GM21723 (cell line): ENCODE data around the gene ANKRD23.

Experiments
- ATAC-seq: cut with Tn5 transposase; IDR thresholded peaks from one replicate; pipeline ENCODE4 v1.9.1; 2021; ENCODE audit warnings: mild to moderate bottlenecking, moderate library complexity; ENCODE audit not compliant: unreplicated experiment

ANKRD23 gene

DNA sequence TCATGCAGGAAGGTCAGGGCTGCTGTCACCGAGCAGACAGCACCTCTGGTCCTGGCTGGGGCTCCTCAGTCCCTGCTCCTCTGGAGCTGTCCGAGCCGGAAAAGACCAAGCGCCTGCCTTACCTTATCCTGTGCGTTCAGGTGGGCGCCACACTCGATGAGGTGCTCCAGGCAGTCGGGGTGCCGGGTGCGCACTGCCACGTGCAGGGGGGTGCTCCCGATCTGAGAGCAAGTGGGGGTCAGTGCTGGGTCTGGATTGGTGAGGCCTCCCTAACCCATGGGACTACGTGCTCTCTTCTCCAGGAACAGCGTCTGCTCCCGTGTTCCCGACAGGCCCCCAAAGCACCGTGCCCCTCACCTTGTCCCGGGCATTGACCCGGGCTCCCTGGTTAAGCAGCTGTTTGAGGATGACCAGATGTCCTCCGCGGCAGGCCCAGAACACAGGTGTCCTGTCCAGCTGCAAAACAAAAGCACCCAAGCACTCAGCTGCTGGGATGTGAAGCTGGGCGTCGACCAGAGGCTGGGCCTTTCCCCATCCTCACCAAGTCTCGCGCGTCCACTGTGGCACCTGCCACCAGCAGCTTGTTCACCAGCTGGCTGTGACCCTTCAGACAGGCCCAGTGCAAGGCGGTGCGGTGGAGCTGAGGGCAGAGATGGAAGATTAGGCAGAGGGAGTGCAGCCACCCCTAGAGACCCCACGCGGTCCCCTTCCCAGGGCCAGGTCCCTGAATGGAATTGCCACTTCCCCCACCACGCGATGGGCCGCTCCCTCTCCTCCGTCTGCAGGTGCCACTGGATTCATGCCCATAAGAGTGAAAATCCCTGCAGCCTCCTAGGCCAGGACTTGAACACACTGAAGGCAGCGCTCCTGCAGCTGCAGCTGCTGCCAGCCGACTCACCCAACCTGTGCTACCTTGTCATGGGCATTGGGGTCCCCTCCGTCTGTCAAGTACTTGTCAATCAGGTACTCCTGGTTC lies 3.7 kb downstream of the ANKRD23 start:
- ATAC-seq, result no peak

DNA sequence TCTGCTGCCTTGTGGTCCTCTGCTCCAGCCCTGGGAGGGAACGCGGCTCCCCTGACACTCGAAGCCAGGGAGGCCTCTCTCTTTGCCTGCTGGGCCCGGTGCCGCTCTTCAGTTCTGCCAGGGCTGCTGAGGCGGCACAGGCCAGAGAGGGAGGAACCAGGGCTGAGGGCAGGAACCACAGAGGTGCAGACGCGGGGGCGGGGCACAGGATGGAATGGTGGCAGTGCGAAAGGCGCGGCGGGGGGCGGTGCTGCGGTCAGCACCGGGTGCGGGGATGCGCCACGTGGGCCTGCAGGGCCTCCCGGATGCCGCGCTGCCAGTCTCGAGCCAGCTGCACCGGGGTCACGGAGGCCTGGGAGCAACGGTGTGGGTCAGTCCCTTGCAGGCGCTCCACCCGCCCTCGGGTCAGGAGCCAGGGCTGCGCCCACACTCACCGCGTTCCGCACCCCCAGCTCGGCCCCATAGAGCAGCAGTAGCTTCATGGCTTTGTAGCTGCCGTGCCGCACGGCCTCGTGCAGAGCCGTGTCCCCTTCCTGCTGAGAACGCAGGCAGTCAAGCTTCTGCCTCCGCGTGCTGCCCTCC lies 4.4 kb downstream of the ANKRD23 start:
- peak; percentile 68 for ATAC-seq

DNA sequence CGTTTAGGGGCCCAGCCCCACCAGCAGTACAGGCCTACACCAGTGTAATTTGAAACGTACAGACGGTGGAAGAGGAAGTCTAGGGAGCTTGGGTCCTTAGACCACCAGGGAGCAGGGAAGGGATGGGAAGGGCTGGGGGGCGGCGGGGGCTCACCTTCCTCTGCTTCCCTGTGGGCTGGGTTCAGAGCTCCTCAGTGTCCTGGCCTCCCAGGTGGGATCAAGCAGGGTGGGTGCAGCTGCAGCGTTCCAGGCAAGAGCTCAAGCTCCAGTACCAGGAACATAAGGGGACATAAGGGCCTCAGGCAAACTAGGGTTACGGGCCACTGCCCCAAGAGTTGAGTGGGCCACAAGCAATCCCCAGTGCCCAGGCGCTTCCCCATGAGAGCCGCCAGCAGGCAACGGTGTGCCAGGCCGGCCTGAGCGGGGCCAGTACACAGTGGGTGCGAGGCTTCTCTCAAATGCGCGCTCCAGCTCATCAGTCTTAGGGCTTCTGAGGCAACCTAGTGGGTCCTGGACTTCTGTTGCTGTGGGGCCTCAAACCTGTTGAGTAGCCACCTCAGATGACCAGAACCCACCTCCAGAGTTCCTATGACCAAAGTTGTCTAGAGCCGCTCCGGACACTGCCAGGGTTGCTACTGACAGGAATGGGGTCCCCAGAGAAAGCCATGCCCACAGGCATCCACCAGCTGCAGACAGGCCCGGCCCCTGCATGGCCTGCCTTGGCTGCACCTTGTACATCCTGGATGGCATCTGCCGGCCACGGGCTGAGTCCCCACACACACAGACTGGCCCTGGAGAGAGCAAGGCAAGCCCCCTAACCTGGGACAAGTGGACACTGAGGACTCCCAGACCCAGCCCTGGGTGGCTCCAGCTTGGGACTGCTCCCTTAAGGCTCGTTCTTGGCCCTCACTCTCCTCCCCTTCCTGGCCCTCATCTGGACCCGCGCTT lies 5.2 kb downstream of the ANKRD23 start:
- peak; percentile 18 for ATAC-seq

DNA sequence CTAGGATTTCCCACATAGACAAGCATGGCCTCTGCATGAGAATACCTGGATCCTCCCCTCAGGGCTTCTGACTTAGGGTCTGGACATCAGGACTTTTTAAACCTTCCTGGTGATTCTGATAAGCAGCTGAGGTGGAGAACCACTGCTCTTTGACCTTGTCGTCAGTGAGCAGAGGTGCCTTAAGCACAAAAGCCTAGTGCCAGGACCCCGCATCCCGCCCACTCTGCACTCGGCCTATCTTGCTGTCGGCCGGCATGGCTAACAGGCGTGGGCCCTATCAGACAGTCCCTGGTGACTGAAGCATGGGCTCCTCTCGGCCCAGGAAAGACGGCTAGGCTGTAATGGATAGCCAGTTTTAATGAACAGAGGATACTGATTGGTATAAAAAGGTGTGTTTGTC lies 6.2 kb downstream of the ANKRD23 start:
- ATAC-seq, result no peak

DNA sequence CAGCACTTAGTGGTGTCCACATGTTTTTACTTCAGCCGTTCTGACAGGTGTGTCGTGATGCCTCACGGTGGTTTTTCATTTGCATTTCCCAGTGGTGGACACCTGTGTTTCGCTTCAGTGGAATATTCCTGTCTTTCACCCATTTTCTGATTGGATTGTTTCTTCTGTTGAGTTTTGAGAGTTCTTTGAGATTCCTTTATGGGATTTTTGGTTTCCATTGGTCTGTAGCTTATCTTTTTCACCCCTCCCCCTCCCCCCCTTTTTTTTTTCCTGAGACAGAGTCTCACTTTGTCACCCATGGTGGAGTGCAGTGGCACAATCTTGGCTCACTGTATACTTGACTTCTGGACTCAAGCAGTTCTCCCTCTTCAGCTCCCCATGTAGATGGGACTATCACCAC lies 8.0 kb downstream of the ANKRD23 start:
- no peak for ATAC-seq

DNA sequence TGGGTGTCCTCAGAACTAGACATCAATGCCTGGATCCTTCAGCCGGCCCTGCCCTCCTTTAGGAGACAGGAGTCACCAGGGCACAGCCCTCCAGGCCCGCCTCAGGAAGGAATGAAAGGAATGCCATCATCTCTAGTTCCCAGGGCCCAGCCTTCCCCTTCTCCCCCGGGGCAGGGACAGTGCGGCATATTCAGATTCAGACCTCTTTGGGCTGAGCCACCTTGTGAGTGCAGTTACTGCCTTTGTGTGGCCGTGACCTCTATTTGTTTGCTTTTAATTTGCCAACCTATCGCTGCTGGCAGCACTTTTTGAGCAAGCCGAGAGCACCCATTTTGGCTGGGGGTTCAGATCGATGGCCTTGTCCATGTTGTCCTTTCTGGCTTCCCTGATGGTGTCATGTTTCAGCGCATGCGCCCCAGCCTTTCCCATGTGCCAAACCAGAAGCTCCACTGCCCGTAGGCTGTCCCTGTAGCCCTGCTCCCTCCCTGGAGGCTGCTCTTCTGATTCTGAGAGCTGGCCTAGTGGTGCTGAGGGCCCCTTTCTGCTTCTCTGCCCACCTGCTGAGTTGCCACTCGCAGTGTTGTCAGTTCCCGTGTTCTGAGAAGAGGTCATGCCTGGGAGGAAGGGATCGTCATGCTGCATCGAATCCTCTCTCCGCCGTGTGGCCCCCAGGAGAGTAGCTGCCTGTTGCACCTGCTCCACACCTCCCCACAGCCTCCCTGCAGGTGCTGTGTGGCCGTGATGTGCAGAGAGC lies 10.9 kb downstream of the ANKRD23 start:
- ATAC-seq, result no peak

DNA sequence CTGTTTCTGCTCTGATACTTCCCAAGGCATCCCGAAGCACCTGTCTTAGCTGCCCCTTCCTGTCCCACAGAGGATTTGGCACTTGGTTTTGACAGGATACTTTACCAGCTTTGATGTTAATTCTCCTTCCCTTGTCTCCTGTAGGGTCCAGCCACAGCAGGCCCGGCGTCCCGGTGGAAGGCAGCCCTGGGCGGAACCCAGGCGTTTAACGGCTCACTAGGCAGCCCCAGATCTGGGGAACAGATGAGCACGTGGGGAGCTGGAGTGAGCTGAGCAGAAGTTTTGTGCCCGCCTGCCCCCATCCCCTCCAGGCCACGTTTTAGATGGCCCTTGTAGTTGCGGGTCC lies 11.4 kb downstream of the ANKRD23 start:
- no peak for ATAC-seq

DNA sequence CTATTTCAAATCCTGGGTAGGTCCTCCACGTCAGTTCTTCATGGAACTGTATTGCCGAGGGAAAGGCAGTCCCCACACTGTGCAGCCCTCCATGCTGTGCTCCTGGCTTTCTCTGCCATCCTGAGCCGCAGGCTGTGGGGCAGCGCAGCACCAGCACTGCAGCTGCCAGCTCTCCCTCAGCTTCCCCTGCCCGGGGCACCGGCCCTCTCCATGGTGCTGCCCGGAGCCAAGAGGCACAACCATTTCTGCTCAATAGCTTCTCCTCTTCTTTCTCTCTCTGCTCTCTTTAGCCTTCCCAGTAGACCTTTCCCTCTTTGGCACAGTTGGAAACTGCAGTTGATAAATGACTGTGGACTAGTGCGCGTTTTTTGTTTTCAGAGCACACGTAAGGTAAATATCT lies 12.1 kb downstream of the ANKRD23 start:
- no peak for ATAC-seq

DNA sequence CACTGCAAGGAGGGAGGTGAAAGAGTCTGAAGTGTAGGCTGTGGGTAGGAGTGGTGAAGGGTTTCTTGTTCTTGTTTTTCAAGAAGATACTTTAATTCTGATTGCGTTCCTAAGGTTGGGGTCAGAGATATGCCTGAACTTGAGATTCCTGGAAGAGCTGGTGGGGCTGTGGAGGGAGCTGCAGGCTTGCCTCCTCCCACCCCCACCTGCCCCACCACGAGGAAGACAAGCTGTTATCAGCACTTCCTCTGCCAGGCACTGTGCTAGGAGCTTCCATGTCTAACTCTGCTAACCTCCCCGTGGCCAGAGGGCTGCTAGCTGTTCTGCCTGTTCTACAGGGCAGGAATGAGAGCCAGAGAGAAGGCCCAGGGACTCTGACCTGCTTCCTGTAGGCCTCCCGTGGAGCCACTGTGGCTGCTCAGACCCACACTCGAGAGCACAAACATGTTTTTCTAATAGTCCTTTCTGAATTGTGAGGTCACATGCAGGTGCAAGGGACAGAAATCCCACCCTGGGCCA lies 13.7 kb downstream of the ANKRD23 start:
- no peak for ATAC-seq

DNA sequence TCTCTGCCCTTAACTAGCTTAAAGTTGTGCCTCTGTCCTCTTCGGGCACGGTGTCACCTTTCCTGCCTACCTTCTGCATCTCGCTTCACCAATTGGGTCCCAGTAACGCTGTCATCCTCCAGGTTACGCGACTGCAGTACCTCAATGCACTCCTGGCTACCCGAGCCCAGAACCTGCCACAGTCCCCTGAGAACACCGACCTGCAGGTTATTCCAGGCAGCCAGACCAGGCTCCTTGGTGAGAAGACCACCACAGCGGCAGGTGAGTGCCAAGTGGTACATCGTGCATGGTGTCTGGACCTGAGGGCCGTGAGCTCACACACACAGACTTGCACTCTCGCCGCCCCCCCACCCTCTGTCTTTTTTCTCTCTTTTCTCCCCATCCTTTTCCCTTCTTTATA lies 14.9 kb downstream of the ANKRD23 start:
- ATAC-seq, result no peak

DNA sequence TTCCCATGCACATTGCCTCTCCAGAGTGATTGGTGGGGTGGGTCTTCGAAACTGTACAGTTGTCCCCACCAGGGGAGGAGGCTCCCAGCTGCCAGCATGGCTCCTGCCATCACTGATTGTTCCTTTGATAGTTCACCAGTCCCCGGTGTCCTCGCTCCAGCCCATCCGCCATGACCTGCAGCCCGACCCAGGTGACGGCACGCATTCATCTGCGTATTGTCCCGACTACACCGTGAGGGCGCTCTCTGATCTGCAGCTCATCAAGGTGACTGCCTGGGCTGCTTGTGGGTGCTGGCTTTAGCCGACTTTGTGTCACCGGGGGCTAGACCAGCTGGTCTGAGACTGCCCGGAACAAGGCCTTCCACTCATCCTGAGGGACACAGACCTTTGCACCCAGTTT lies 15.4 kb downstream of the ANKRD23 start:
- ATAC-seq, result no peak

DNA sequence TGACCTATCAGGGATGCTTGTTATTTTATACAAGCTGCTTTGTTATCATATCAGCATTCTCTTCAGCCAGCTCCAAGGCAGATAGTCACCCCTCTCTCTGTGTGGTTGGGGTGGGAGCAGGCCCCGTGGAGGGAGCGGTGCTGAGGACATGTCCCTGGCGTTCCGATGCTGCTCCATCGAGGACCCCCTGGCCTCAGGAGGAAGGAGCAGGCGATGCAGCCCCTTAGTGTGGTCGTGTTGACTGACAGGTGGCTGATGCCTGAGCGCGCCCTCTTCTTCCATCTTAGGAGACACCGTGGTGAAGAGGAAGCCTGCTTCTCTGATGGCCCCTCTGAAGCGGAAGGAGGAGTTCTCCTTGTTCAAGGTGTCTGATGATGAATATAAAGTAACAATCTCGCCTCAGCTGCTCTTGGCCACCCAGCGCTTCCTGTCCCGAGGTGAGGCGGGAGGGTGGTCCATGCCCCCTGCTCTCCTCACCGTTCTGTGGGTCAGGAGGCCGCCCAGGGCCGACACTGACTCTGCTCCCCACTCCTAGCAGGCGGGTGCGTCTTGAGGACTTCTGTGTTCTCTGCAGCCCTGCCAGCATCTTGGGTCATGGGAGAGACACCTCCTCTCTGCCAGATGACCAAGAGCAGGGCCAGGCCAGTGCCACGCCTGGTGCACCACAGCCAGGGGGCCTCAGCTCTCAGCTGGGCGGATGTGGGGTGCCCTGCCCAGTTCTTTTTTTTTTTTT lies 17.1 kb downstream of the ANKRD23 start:
- ATAC-seq, result no peak

DNA sequence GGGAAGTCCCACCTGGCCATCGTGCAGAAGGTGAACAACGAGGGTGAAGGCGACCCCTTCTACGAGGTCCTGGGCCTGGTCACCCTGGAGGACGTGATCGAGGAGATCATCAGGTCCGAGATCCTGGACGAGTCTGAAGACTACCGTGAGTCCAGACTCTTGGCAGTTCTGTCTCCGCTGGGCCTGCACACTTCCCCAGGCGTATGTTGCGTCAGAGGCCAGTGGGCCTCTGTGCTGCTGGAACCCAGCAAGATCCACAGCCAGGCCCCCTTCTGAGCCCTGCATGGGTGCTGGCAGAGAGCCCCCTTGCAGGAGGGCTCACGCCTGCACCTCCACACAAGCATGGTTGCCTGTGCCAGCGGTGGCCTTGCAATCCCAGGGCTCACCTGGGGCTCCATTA lies 18.8 kb downstream of the ANKRD23 start:
- ATAC-seq, result no peak

DNA sequence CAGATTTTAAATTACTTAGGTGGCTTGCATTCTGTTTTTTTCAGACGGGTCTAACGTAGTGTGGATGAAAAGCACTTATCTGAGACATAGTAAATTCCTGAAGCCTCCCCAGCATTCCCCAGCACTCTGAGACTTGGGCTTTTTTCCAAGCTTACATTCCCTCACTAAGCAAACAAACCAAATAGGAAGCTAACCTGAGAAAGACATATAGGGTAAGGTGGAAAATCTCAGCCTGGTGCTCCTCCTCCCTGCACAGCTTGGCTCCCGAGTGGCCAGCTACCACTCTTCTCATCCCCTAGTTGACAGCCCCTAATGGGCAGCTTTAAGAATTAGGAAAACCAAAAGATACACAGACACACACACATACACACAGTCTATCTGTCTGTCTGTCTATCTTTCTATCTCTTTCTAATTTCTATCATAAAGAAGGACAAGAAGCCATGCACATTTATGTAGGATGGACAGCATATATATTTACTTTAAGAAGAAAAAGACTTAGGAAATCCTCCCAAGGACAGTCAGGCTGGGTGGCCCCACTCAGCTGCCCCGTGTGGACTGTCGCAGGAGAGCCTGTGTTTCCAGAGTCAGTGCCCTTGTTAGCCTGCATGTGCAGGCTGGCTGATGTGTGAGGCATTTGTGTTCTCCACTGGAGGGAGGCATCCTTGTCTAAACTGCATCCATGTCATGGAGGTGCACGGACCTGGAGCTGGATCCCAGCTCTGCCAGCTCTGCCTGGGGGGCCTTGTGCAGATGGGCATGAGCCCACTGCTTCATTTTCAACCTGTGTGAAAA lies 19.5 kb downstream of the ANKRD23 start:
- ATAC-seq, result no peak

DNA sequence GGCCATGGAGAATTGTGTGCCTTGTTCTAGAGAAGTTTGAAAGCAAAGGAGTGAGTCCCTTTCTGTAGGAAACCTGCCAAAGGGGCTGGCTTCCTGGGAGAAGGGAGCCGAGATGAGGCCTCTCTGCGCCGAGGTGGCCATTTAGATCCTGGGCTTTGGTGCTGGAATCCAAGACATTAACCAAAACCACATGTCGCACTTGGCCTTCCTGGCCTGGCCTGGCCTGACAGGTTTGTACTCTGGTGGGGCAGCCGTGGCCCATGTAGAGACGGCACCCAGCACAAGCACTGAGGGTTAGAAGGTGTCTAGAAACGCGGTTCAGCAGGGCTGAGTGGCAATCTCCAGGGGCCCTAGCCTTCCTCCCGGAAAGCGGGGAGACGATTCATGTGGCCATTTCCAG lies 20.6 kb downstream of the ANKRD23 start:
- ATAC-seq, result no peak

DNA sequence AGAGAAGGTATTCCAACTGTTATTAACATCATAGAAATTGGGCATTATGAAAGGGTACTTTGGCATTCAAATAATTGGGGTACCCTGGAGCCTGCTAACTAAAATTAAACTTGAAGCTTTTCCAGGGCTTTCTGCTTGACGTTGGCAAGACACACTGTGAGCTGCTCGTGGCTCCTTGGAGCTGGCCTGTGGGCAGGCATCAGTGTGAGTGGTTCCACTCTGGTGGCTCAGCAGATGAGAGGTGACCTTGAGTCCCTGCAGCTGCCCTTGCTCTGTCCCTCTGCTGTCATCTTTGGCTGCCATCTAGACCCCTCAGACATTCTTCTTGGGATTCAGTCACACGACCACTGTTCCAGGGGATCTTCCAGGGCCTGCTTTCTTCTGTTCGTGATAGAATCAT lies 21.0 kb downstream of the ANKRD23 start:
- ATAC-seq, result no peak

DNA sequence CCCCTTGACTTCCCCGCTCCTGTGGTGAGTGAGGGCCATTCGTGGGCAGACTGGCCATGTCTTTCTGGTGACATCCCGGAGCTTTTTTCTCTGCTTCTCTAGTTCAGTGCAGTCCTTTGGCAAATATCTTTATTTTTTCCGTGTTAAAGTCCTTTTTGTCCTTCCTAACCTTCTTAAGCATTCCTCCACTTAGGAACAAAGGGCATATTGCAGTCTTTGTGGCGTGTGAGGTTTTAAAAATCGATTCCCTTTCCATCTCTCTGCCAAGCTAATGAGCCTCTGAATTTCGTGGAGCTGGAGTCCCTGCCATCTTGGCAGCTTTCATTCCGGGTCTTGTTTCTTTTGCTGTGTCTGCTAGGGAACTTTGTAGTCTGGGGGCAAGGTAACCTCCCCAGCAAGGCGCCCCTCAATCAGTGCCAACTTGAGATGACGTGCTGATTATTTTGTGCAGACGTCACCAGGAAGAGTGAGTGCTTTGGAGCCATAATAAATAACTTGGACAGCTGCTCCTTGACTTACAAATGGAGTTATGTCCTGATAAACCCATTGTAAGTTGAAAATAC lies 22.6 kb downstream of the ANKRD23 start:
- no peak for ATAC-seq

DNA sequence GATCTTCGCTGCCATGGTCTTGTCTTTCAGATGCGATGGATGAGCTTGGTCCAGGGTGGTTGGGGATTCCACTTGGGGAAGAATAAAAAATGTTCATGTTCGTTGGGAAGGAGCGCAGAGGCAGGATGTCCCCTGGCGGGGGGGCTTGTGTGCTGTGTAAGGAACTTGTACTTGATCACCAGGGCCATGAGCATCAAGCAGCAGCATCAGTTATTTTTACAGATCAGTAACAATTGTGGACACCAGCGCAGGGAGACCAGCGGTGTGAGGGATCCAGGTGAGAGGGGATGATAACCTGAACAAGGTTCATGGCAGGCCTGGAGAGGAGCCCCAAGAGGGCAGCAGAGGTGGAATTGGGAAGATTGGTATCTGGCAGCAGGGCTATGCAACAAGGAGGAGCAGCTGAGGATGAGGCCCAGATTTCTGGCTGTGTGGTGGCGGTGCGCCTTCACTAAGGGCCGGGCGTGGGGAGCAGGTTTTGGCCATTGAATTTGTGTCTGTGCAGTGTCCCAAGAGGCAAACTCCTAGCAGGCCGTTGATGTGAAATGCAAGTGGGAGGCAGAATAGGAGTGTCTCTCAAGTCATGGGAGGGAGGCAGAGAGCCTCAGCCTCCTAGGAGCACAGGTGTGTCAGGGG lies 23.8 kb downstream of the ANKRD23 start:
- no peak for ATAC-seq
